PC-3 (cell line): ENCODE measurements around the gene ATP5F1A.

Source experiments
- CTCF ChIP-seq: fragments of 300-600 bp; sonication (generic); conservative IDR thresholded peaks from 2 replicates; pipeline ENCODE4 v1.5.1; 2017; ENCODE audit warnings: antibody characterized with exemption, low read depth, mild to moderate bottlenecking, low read length
- EZH2 ChIP-seq: fragments of 300-600 bp; sonication (generic); IDR thresholded peaks from one replicate; pipeline ENCODE4 v1.6.1; 2017; ENCODE audit warnings: antibody characterized with exemption, mild to moderate bottlenecking, low read length; ENCODE audit not compliant: unreplicated experiment
- EZH2phosphoT487 ChIP-seq: fragments of 300-600 bp; sonication (generic); IDR thresholded peaks from 2 replicates; pipeline ENCODE4 v1.6.1; 2018; ENCODE audit warnings: mild to moderate bottlenecking, antibody characterized with exemption, low read length, borderline replicate concordance

- no peak for TF ChIP-seq EZH2phosphoT487
- no peak for TF ChIP-seq EZH2
- no peak for TF ChIP-seq CTCF
Measured at GRCh38 chr18:46053368-46054095, 44.6 kb downstream of the ATP5F1A start.
